Stimulated activated naive CD8-positive, alpha-beta T cell treated with anti-CD3 and anti-CD28 coated beads, Interleukin-15, amount 100 ng/mL, for 72 hours (primary cell): ENCODE measurements around the gene CCRL2.
A peak's percentile ranks its signal among the peaks of the same experiment; 100 is the strongest.

ENCODE experiments used
- ATAC-seq: fragments of 150-1000 bp; cut with Tn5 transposase; 2 replicates; pipeline ENCODE4 v1.10.0; 2021; ENCODE audit warnings: mild to moderate bottlenecking, moderate library complexity
- DNase-seq, 2 donors: peaks; one replicate each; pipeline ENCODE4 v3.0.0; 2021 to 2022
- H3K27ac Mint-ChIP-seq, 2 donors: one replicate each; pipeline ENCODE4 v1.8.0; 2022; ENCODE audit warnings: mild to moderate bottlenecking in 2 of 2, mixed read lengths in 2 of 2, moderate library complexity in 2 of 2
- H3K27me3 Mint-ChIP-seq: one replicate; pipeline ENCODE4 v1.8.0; 2022; ENCODE audit warnings: mixed read lengths
- H3K4me1 Mint-ChIP-seq: one replicate; pipeline ENCODE4 v1.8.0; 2022; ENCODE audit warnings: mild to moderate bottlenecking, mixed read lengths
- H3K4me3 Mint-ChIP-seq, 2 donors: one replicate each; pipeline ENCODE4 v1.8.0; 2022; ENCODE audit warnings: mild to moderate bottlenecking in 2 of 2, mixed read lengths in 2 of 2, moderate library complexity in 1 of 2
- H3K9me3 Mint-ChIP-seq, 2 donors: one replicate each; pipeline ENCODE4 v1.8.0; 2022; ENCODE audit warnings: mixed read lengths in 2 of 2

The CCRL2 gene

DNA sequence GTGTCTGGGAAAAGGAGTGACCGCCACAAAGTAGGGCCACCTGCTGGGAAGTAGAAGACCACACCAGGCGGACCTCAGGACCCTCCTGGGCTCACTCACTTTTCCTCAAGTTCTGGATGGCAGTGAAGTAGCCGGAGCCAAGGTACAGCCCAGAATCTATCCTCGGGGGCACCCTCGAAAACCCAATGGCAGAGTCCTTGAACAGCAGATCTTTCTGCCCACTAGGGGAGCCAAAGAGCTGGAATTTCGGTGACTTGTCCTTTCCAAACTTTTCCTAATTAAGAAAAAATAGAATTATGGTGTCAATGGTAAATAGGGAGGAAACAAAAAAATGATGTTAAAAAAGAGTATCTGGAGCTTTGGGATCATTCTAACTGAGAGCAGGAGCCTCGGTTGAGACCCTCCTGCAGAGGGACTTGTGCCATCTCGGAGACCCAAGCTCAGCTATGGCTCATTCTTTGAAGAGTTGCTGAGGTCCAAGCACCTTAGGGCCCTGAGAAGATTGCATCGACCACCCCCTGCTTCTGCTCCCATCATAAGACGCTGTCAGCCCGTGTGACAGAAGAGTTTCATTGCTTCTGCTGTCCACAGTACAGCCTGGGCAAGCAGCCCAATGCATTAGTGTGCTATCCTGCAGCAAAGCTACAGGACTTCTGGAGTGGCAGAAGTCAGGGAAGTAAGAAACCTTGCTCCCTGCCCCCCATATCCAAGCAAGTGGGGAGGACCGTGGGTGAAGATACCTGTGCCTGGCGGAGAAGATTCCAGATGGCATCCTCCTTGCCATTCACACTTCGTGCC lies 42.9 kb downstream of the CCRL2 start:
- Mint-ChIP-seq H3K27ac (no peak overlapping the region), H3K4me3 (no peak overlapping the region), H3K27me3 (peaks cover 16% of the 10 kb centered on the region), H3K9me3 (no peaks in the 10 kb centered on the region), H3K4me1 (no peaks in the 10 kb centered on the region)
- ATAC-seq (no peak), DNase-seq (no peak)

DNA sequence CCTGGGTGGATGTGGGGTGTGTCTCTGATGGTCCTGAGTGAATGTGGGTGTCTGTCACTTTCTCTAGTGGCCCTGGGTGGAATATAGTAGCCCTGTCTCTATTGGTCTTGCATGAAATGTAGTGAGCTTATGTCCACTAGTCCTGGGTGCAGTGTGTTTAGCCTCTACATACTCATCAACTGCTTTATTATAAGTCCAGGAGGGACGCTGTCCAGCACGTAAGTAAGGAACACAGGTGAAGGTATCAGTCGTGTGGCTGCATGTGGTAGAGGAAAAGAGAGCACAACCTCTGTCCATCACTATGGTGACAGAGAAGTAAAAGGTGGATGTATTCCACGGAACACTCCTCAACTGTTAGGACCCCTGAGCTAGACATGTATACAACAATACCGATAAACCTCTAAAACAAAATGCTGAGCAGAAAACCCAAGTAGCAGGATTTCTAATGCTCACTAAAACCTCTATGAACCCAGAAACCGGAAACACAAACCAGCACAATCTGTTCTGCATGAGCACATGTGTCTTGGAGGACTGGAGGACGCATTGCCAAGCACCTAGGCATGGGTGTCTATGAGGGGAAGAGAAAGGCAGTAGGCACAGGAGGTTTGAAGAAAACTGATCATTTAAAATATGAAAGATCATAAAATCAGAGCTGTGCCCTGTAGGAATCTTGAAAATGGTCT lies 46.6 kb downstream of the CCRL2 start:
- no peak for DNase-seq
- Mint-ChIP-seq H3K4me1 (no peaks in the 10 kb centered on the region), H3K27me3 (peaks cover 17% of the 10 kb centered on the region), H3K27ac (no peak overlapping the region), H3K9me3 (no peaks in the 10 kb centered on the region), H3K4me3 (no peak overlapping the region)
- no peak for ATAC-seq

DNA sequence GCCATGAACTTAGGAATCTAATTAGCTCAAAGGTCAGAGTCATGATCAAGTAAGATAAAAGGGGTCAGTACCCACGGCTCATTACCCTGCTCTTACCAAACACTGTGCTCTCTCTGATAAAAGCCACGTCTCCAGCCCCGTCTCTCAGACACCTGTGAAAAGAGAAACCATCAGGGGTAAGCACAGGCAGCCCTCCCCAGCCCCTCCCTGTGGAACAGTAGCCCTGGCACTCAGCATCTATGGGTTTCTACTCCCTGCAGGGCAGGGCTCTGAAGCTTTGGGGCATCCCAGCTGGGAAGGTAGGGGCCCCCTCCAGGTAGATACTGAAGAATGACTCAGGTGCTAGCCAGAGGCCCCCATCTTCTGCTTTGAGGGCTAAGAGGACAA lies 47.1 kb downstream of the CCRL2 start:
- ATAC-seq: no peak
- H3K27ac Mint-ChIP-seq: no peak overlapping the region
- H3K4me1 Mint-ChIP-seq: no peaks in the 10 kb centered on the region
- peaks cover 12% of the 10 kb centered on the region for H3K27me3 Mint-ChIP-seq
- no peak overlapping the region for H3K4me3 Mint-ChIP-seq
- no peak for DNase-seq
- no peaks in the 10 kb centered on the region for H3K9me3 Mint-ChIP-seq

DNA sequence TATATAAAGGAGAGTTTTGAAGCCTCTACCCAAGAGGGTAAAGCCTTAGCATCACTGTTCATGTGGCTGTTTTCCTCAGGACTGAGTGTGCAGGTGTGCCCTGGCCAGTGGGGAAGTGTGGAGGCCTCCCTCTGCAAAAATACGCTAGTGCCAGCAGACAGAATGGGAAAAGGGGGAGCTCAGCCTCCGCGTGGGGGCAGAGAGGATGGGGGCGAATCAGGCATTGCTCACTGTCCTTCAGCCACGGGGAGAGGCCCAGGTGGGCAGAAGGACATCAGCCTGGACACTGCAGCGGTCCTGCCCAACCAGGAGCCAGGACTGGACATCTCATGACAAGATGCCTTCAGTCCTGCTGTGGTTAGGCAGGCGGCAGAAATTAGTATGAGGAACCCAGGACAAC lies 47.5 kb downstream of the CCRL2 start:
- no peak for DNase-seq
- H3K4me1 Mint-ChIP-seq: no peaks in the 10 kb centered on the region
- peak overlapping the region in 1 of 2 donors; percentile 90 for H3K27ac Mint-ChIP-seq
- no peak overlapping the region for H3K4me3 Mint-ChIP-seq
- no peaks in the 10 kb centered on the region for H3K9me3 Mint-ChIP-seq
- H3K27me3 Mint-ChIP-seq: peaks cover 10% of the 10 kb centered on the region
- ATAC-seq: no peak

DNA sequence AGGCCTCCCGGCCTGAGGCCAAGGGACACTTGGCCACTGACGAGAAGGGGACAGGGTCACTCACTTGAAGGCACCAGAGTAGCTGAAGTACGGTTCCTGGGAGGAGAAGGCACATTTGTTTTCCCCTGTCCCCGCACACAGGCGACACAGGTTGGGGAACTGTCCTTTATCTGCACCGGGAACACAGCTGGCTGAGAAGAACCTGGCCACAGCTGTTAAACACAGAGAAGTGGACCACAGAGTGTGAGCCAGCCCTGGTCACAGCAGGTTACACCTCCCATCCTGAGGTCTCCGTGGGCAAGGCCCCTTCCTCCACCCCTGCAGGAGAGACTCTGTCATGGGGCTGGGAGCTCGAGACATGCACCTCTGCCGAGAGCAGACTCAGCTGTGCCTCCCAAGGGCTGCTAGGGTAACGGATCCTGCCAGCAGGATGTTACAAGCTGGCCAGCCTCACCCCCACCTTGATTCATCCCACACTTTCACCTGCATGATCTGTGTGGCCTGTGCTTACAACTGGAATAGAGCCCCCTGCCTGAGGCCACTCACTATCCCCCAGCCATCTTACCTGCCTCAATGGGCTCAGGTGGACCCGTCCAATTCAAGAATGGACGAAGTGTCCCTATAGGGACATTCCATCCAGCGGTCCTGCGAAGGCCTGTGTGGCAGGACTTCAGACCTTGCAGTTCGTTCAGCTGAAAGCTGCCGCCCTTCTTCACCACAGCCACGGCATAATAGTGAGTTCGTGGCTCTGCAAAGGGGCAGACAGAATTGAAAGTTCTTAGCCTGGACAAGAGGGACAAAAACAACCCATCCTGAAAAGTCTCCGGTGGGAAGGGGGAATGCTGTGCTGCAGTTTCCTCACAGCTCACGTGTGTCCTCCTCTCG lies 48.4 kb downstream of the CCRL2 start:
- Mint-ChIP-seq H3K9me3 (peaks cover 0 to 2% of the 10 kb centered on the region in 2 donors), H3K27ac (no peak overlapping the region), H3K4me3 (no peak overlapping the region), H3K27me3 (peaks cover 18% of the 10 kb centered on the region), H3K4me1 (no peaks in the 10 kb centered on the region)
- ATAC-seq: no peak
- no peak for DNase-seq

DNA sequence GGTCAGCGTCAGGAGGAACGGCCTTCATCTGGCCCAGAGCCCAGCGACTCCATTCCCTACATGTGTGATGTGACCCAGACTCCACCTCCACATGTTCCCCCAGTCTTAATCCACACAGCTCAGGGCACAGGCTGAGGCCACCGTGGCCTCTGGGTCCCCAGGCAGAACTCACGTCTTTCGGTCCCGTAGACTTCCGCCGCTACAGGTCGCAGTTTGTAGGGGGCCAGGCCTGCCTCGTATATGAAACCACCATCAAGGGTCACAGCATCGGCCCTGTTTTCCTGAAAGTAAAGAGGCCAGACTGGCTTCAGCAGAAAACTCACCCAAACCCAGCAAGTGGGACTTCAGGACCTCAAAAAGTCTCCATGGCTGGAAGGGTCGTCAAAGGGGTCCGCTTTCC lies 49.1 kb downstream of the CCRL2 start:
- Mint-ChIP-seq H3K27ac (no peak overlapping the region), H3K27me3 (peaks cover 25% of the 10 kb centered on the region)
- DNase-seq: no peak

More for the DNA sequence above, 49.1 kb downstream of the CCRL2 start:
- no peak for ATAC-seq
- H3K9me3 Mint-ChIP-seq: peaks cover 0 to 7% of the 10 kb centered on the region in 2 donors
- H3K4me3 Mint-ChIP-seq: no peak overlapping the region
- no peaks in the 10 kb centered on the region for H3K4me1 Mint-ChIP-seq
